GM18907 (cell line): ENCODE results near the gene CMTR1.

ENCODE experiments used
- ATAC-seq: cut with Tn5 transposase; IDR thresholded peaks from one replicate; pipeline ENCODE4 v1.9.1; 2021; ENCODE audit warnings: mild to moderate bottlenecking, moderate library complexity; ENCODE audit not compliant: unreplicated experiment

Gene CMTR1

DNA sequence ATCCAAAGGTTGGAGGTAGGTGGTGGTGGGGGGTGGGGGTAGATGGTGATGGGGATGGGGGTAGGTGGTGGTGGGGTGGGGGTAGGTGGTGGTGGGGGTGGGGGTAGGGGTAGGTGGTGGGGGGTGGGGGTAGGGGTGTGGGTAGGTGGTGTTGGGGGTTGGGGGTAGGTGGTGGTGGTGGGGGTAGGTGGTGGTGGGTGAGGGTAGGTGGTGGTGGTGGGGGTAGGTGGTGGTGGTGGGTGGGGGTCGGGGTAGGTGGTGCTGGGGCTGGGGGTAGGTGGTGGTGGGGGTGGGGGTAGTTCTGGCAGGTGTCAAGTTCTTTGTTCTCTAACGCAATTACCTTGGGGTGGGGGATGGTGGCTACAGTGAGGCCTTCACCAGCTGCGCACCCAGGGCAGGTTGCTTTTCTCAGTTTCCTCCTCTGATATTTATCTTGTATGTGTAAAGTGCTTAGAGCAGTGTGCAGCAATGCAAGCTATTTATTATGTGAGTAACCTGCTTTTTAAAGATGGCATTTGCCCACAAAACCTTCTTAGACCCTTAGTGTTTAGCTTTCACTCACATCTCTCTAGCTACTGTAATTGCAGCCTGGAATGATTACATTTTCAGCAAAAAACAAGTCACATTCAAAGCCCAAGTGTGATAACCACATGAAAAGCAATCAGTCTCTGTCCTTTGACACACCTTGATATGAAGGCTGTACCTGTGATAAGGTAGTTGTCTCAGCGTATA, 74.8 kb downstream of the CMTR1 start:
- ATAC-seq = no peak

DNA sequence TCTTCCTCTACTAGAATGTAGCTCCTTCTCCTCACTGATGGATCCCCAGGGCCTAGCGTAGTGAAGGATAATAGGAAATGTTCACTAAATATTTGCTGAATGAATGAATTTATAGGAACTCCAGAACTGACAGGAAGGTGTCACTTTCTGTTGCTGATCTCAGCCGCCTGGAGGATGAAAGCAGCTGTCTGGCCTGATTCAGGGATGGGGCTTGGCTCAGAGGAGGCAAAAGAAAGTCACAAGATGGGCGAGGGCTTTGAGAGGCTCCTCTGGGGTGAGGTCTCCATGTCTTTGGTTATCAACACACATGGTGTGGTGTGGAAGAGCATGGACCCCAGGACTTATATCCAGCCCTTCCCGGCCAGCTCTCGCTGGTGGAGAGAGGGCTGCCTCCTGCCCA, 78.2 kb downstream of the CMTR1 start:
- ATAC-seq = no peak

DNA sequence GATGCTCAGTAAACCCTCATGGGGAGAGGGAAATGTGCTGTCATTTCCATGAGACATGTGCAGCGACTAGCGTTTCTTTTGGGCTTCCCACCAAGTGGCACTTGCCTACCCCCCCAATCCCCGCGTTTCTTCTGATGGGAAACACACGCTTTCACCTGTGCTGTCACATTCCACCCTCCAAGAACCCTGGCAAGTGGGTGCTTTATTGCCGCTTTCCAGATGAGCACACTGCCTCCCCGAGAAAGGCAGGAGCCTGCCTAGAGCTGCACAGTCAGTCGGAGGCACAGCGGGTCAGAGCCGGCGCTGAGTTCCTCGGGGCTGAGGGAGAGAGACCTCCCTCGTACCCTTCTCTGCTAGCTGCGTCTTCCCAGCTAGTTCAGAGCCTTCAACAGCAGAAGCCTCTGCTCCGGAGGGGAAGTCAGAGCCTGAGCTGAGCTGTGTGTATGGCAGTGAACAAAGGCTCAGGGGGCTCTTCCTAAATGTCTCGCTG, 78.9 kb downstream of the CMTR1 start:
- no peak for ATAC-seq

DNA sequence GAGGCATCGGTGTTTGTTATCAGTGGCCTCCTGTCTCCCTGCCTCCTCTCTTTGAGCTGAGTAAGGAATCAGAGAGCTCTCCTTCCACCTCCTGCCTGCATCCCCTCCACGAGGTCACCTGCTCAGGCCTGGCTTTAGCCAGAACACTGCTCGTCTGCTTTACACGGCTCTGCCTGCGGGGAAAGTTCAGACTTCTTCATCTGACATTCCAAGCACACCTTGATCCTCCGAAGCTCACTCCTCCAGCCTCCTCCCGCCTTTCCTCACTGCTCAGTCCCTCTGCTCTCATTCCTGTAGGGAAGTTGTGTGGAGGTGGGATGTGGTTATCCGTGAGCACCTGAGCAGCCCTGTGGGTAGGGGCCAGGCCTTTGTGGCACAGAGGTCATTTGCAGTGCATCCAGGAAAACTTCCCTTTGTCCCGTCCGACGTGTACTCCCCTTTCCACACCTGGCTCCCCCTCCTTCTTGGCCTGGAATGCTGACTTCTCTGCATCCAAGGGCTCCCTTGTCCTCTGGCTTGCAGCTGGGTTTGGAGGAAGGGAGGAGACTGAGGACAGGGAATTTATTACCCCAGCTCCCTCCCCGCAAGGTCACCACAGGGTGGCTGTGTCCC, 79.5 kb downstream of the CMTR1 start:
- no peak for ATAC-seq

DNA sequence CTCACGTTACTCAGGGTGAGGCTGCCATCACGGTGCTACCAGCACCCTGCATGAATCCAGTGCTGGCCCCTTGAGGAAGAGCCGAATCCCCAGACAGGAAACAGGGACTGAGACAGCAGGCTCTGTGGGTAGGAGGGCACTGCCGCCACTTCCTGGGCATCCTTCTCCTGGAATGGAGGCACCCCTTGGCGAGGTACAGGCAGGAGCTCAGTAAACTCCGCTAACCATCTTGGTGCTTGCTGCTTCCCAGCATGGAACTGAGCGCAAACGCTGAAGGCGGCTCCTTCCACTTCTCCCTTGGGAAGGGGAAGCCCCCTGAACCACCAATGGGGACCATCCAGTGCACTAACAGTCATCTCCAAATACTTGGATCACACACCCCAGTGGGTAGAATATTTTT, 80.1 kb downstream of the CMTR1 start:
- ATAC-seq = no peak

DNA sequence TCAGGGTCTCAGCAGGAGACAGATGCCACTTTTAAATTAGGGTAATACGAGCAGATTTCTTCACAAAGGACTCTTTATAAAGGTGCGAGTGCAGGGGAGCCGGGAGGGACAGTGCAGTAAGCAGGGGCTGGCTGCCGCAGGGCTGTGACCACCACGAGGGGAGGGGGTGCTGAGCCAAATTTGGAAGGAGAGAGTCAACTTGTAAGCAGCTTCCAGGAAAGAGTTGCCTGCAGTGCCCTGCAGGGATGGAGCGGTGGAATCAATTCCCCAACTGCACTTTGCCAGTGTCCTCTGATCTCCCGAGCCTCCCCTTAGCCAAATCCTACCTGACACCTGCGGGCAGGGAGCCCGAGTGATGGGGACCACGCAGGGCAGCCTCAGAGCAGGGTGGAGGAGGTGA, 80.6 kb downstream of the CMTR1 start:
- ATAC-seq = no peak

DNA sequence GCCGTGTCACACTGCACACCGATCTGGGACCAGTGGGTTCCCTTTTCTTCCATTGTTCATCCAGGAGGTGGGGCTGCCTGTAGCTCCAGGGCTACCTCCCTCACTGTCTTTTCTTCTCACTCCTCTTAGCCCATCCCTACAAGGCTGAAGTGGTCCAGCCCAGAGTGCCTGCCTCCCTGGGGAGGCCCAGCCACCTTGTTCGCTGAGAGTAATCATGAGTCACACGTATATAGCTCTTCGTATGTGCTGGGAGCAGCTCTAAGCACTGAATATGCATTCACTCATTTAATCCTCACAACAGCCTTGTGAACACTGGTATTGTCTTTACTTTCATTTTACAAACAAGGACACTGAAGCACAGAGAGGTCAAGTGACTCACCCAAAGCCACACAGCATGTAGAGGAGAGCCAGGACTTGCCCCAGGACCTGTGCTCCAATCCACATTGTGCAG, 81.3 kb downstream of the CMTR1 start:
- ATAC-seq = no peak

DNA sequence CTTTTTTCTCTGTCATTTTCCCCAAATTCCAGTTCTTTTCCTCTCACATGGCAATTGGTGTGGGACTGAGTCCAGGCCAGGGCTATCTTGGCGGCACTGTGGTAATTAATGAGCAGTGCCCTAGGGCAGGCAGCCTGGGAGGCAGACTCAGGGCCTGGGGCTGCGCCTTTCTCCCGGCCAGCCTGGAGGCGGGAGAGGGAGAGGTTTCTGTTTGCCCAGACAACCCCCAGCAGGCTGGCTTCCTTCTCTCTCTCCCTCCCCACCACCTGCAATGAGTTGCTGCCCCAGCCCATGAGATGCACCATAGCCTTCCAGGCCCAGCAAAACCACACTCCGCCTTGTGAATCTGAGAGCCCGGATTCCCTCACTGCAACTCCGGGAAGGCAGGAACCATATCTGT, 81.8 kb downstream of the CMTR1 start:
- no peak for ATAC-seq

DNA sequence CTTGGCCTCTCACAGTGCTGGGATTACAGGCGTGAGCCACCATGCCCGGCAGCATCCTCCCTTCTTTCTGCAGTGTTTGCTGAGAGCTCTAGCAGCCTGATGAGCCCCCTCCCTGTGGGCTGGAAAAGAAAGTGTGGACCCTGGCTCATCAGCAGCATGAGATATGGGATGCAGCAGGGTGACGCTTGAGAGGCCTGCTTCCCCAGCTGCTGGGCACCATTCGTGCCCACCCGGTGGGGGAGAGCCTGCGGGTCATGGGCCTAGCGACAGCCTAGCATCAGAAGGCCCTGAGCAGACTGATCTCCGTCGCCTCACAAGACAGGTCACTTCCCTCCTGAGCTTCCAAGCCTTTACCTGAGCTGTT, 82.7 kb downstream of the CMTR1 start:
- ATAC-seq = no peak

DNA sequence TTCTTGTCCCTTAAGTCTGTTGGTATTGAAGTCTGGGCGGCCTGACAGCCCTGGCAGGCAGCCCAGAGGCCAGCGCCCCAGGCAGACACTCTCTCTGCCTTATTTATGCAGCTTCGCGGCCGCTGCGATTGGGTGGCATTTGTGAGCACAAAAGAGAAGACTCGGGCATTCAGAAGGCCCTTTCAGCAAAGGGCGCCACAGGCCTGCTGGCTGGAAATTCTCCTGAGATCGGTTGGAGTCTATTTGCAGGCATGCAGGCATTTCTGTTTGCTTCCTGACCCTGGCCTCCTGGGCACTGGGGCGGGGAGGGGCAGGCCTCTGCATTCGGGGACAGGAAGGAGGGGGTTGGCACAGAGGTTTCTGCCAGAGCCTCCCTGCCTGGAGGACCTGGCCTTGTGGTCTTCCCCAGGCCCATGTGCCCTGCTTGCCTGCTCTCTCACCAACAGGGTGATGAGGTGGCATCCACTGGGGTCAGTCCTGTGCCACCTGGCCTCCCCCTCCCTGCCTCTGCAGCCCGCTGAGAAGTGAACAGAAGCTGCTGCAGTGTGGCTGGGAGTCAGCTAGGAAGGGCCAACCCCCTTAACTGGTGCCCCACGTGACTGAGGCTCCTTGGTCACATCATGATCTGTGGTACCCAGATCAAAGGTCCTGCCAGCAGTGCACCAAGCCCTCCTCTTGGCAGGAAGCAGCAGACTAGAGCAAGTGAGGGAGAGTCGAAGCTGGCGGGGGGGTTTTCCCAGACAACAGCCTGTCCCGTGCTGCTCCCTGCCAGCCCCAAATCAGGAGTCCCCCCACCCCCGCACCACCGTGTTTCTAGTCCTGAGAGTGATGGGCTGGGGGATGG, 83.3 kb downstream of the CMTR1 start:
- peak; percentile 78 for ATAC-seq

DNA sequence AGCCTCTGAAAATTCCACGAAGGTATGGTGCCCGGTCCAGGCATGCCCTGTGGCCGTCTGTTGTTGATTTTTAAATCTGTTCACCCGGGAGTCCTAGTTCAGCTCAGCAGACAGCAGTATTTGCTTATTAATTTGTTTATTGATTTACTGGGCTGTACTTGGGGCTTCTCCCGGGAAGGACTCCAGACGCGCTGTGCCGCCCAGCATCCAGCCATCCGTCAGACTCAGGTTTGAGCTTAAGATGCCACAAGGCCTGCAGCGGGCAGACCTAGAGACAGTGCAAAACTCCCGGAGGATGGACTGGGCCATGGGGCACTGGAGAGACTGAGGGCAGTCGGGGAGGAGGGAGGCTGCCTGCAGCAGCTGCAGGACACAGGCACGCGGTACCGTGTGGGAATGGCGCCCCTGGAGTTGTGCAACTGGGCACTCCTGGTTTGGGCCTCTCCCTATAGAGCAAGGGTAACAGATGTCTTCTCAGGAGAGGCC, 83.9 kb downstream of the CMTR1 start:
- ATAC-seq = no peak

DNA sequence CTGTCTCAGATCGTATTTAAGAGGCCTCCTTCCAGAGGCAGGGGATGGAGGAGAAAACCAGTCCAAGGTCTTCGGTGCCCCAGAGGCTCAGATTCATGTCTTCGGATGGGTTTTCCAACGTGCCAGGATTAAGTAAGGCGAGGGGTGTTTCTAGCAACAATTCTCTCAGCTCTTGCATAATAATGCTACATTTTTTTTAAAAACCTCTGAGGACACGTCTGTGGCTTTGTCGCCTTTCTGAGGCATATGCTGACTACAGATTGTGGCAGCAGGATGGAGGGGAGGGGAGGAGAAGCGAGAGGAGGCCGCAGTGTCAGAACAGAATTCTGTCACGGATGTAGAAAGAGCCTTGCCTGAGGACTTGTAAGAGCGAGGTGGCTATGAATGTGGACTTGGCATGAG, 84.4 kb downstream of the CMTR1 start:
- ATAC-seq = peak; percentile 41

DNA sequence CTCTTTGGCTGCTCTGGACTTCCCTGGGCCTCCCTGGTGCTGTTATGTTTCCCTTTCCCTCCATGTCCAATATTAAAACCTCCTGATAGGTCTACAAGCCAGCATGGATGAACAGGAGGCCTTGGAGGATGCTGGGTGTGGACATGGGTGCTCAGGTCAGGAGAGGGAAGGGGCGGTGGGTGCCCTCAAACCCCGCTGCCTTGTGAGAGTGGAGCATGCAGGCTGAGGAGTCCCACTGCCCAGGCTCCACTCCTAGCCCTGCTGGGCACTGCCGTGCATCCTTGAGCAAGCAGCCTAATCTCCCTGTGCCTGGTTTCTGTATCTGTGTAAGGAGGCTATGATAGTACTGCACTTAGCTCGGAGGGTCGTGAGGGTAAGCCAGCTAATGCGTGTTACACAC, 85.1 kb downstream of the CMTR1 start:
- no peak for ATAC-seq

DNA sequence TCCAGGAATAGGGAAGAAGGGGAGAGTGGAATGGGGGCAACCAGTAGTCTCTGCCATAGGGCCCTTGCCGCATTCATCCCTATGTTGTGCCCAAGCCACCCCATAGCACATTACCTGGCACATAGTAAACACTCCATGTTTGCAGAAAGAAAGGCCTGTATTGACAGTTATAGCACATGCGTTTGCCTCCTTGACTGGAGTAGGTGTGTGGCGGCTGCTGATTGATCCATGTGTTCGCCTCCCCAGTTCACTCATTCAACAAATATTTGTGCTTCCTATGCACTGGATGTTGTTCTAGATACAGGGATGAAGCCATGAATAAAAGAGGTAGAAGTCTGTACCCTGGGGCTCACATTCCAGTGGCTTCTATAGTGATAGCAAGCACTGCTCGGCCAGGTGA, 86.4 kb downstream of the CMTR1 start:
- no peak for ATAC-seq

DNA sequence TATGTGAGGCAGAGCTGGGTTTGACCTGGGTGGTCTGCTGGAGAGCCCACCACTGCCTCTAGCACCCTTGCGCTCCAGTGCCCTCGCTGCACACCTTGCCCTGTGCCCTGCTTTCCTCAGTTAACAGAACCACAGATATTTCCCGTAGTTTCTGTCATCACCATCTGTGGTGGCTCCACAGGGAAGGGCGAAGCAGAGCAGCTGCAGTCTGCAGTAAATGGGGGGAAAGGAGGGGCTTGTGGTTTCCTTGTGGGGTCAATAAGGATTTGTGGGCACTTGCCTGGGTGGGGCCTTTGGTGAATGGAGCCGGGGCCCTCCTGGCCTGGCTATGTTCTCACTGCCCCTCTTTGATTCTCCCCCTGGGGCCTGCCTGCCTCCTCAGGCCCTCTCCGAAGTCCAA, 87.9 kb downstream of the CMTR1 start:
- no peak for ATAC-seq

DNA sequence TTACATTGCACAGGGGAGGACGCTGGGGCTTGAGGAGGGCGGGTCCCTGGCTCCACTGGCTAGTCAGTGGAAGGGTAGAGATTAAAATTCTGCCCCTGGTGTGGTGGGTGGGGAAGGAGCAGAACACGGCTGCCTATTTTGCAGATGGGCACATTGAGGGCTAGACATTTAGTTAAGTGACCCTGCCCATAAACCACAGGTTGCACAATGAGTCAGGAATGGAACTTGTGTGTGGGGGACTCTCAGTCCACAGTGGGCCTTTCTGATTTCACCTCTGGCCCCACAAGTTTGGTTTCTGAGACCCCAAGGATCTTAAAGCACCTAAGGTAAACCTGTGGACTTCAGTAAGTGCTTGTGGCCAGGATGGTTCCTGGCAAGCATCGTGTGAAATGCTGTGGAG, 88.7 kb downstream of the CMTR1 start:
- ATAC-seq = no peak

DNA sequence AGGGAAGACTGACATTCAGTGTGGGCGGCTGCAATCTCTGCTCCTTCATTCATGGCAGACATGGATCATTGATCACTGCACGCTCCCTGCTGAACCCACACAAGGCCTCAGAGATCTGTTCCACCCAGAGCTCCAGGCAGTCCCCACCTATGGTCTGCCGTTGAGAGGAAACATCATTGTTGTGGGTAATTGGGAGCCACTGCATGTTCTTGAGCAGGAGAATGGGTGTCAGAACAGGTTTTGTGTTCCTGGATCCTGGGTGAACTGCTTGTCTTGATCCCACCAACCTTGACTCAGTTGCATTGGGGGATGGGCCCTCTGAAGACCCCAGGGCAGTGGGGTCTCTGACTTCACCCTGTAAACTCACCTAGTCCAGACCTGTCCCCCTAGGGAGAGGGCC, 89.8 kb downstream of the CMTR1 start:
- no peak for ATAC-seq

DNA sequence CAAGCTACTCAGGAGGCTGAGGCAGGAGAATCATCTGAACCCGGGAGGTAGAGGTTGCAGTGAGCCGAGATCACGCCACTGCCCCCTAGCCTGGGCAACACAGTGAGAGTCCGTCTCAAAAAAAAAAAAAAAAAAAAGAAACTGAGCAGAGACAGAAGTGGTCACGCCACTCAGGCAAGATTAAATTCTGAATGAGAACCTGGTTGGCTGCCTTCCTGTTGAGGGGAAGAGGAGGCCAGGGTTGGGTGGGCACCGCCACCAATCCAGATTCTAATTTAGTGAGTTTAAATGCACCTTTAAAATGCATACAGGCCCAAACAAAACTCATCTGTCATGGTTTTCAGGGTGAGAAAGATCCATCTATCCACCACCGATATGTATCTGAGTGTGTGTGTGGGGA, 90.4 kb downstream of the CMTR1 start:
- ATAC-seq = no peak

DNA sequence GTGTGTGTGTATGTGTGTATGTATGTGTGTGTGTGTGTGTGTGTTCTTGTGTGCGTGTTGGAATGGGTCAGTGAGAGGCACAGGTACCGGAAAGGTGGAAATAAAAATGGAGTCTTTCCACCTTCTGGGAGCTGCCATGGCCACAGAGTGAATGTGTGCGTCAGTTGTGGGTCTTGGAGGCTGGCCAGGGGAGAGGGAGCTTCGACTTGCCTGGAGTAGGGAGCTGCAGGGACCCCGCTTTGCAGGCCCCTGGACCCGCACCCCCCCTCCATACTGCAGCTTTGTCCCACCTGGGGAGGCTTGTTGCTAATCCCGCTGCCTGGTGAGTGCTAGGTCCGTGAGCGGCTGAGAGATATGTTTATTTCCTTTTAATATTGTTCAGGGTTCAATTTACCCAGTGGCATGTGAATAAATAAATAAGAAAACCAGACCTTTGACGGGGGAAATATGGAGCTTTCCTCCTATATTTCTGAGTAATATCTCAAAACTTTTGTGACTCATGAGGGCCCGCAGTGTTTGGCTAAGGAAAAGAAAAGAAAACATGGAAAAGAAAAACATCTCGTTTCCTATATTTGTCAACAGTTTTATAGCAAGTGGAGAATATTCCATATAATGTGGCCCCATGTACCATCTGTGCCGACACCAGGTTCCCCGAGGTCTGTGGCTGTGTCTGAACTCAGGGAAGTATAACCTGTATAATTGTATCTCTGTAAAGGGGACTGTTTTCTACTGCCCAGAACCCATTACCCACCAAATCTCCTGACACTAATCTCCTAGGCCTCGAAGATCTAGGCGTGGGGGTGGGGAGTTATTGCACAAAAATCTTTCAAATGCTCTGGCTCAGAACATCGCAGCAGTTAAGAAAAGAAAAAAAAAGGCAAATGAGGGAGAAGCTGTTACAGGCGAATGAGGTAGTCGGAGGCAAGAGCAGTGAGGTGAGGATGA, 91.3 kb downstream of the CMTR1 start:
- ATAC-seq = no peak

DNA sequence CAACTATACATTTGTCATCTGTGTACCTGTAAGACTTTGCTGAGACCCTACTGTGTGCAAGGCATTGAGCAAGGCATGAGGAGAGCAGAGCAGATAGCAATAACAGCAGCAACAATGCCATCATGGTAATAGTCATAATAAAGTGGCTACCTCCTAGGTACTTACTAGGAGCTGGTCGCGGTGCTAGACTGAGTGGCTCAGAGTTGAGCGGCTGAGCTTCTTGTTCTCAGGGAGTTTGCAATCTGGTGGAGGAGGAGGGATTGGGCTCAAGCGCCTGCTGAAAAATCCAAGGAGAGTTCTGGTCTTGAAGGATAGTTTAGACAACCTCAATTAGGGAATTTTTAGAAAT, 91.9 kb downstream of the CMTR1 start:
- ATAC-seq = no peak
